ENCODE measurements around the gene ZNF319.

ZNF319 gene

GRCh38 chr16:58037365-58038057 lies 37.0 kb upstream of the ZNF319 start:
- TF ChIP-seq CTCF (IDR thresholded peaks at IDR 0.05; ENCODE audit: borderline replicate concordance, insufficient read depth, low read depth, low read length), result no peak
- no peak overlapping the region for H3K4me3 ChIP-seq (ENCODE audit: low read depth, low read length)

- no peak for TF ChIP-seq CTCF (IDR thresholded peaks at IDR 0.05; ENCODE audit: borderline replicate concordance, insufficient read depth, low read depth, low read length)
- H3K4me3 ChIP-seq (ENCODE audit: low read depth, low read length), result no peak overlapping the region
These were observed 36.5 kb upstream of the ZNF319 start for GRCh38 chr16:58036943-58037342.

GRCh38 chr16:58035356-58036170 lies 35.1 kb upstream of the ZNF319 start:
- no peak for TF ChIP-seq CTCF (IDR thresholded peaks at IDR 0.05; ENCODE audit: borderline replicate concordance, insufficient read depth, low read depth, low read length)
- no peak overlapping the region for H3K4me3 ChIP-seq (ENCODE audit: low read depth, low read length)

- no peak for TF ChIP-seq CTCF (IDR thresholded peaks at IDR 0.05; ENCODE audit: borderline replicate concordance, insufficient read depth, low read depth, low read length)
- no peak overlapping the region for H3K4me3 ChIP-seq (ENCODE audit: low read depth, low read length)
These were observed 34.3 kb upstream of the ZNF319 start for GRCh38 chr16:58034774-58035173.

- H3K4me3 ChIP-seq (ENCODE audit: low read depth, low read length), result no peak overlapping the region
- TF ChIP-seq CTCF (IDR thresholded peaks at IDR 0.05; ENCODE audit: borderline replicate concordance, insufficient read depth, low read depth, low read length), result no peak
These were observed 33.7 kb upstream of the ZNF319 start for GRCh38 chr16:58034128-58034685.

GRCh38 chr16:58032710-58033293 lies 32.3 kb upstream of the ZNF319 start:
- H3K4me3 ChIP-seq (ENCODE audit: low read depth, low read length), result no peak overlapping the region

More at GRCh38 chr16:58032710-58033293, 32.3 kb upstream of the ZNF319 start:
- no peak for TF ChIP-seq CTCF (IDR thresholded peaks at IDR 0.05; ENCODE audit: borderline replicate concordance, insufficient read depth, low read depth, low read length)
